ENCODE measurements around the gene FAM234B.
"Not testable (repeated sequence)": the region's sequence is repeated elsewhere in the genome, so short reads cannot be mapped to it uniquely, and the experiment has no call there.

FAM234B gene

DNA sequence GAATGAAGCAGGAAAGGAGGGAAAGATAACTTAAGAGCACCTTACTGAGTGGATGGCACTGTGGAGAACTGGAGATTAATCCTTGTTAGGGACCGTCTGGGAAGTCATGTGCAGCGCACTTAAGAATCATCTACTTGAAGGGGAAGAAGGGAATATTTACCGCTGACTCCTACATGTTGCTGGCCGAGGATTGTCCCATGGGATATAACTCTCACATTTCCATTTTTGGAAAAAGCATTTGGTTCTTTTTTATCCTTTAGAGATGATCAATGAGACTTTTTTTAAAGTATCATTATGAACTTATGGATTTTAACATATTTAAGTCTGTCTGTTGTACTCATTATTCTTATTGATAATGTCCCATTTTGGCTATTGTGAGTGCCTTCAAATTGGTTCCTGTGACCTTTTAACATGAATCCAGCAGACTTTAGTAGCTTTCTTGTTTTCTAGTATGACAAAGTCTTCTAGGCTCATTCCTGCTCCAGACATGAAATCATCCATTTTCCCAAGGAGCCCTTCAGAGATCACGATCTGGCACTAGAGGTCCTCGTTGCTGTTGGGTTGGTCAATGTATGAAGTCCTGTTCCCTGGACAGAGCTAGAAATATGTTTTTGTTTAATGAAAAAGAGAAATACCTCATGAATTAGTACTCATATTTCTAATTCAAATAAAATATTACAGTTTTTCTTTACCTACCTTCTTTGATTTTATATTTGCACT, 20.2 kb upstream of the FAM234B start:
- DNase-seq (ENCODE audit: low spot score), result no peak

DNA sequence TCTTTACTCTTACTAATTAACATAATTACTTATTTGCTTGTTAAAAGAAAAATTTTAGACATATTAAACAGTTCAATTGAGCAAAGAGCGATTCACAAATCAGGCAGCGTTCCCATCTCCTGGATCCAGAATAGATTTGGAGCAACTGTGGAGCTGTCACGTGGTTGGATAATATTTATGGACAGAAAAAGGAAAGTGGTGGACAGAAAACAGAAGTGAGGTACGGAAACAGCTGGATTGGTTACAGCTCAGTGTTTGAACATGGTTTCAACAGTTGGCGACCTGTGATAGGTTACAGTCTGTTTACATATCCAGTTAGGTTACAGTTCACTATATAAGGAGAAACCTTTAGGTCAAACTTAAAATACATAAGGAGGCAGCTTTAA, 19.7 kb upstream of the FAM234B start:
- DNase-seq (ENCODE audit: low spot score), result no peak

GRCh38 chr12:13026286-13026685, 17.9 kb upstream of the FAM234B start:
- DNase-seq (ENCODE audit: low spot score), result no peak

- no peak for DNase-seq (ENCODE audit: low spot score)
These were observed 17.1 kb upstream of the FAM234B start for GRCh38 chr12:13027032-13027431.

DNA sequence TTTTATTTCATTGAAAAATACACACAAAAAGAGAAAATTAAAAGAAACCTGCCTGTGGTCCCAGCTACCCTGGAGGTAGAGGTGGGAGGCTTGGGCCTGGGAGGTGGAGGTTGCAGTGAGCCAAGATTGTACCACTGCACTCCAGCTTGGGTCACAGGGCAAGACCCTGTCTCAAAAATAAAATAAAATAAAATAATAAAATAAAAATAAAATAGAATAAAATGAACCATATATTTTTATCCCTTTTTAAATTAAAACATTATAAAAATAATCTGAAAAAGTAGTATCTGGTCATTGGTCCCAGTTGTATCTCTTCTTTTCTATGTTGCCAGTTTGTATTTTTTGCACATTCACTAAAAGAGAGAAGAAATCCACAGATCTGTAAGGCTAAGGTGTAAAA, 16.7 kb upstream of the FAM234B start:
- no peak for DNase-seq (ENCODE audit: low spot score)

DNA sequence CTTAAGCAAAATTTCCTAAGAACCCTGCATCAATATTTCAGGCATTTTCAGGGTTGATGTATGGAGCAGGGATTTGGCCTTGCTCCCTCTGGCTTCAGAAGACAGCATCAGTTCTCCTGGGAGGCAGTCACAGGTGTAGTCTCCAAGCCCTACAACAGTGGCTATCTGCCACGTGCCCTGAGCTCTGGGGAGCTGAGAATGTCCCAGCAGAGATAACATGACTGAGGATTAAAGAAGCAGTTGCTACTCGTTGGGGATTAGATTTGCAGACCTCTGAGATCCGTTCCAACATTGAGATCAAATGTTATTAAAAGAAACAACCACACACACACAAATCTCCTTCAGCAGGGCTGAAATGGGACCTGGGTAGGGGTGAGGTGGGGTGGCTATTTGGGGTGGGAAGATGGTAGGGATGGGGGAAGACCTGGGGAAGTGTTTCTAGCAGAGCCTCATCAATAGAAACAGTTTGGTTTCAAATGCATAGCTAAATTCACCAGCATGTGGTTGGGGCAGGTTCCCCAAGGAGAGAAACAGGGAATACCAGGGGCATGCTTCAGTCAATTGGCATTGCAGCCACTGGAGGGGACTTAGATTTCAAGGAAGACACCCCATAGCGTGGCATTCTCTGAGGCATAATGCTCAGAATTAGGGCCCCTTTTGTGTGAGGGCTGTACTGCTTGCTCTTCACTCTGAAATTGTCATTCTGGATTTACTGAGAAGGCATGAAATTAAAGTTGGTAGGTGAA, 15.2 kb upstream of the FAM234B start:
- no peak for DNase-seq (ENCODE audit: low spot score)

GRCh38 chr12:13030541-13031291, 13.5 kb upstream of the FAM234B start:
- no peak for DNase-seq (ENCODE audit: low spot score)

DNA sequence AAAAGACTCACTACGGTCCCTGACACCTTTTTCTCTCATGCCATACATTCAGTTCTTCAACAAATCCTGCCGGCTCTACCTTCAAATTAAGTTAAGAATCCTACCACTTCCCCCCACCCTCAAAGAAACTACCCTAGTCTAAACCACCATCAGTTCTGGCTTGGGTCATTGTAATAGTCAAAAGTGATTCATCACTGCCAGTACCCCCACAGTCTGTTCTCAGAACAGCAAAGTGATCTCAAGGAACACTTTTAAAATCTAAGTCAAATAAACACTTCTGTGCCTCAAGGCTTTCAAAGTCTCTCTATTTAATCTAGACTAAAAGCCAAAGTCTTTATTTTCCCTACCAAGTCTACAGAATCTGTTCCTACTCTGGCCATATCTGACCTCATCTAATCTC, 12.0 kb upstream of the FAM234B start:
- no peak for DNase-seq (ENCODE audit: low spot score)

DNA sequence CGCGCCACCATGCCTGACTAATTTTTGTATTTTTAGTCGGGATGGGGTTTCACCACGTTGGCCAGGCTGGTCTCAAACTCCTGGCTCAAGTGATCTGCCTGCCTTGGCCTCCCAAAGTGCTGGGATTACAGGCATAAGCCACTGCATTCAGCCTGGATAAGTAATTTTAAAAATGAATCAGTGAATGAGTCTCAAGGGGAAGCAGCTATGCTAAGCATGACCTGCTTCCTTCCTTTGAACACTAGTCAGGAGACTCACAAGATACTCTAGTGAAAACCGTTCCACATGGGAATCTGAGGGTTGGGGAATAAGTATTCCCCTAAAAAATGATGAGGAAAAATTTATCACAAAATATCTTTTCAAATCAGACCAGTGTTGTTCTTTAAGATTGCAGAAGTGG, 10.7 kb upstream of the FAM234B start:
- no peak for DNase-seq (ENCODE audit: low spot score)

- not testable (repeated sequence) for DNase-seq (ENCODE audit: low spot score)
These were observed 8.8 kb upstream of the FAM234B start for GRCh38 chr12:13035335-13035734.

DNA sequence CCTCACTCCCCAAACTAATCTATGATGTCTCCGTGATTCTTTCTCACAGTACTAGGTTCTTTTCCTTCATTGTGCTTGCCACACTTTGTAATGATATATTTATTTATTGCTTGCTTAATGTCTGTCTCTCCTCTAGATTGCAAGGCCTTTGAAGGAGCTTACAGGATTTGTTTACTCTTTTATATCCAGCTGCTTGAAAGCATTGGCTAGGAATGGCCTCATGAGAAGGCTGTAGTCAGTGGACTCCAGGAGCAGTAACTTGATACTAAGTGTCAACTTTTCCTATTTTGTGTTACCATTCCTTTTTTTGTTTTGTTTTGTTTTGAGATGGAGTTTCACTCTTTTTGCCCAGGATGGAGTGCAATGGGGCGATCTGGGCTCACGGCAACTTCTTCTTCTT, 7.3 kb upstream of the FAM234B start:
- no peak for DNase-seq (ENCODE audit: low spot score)

DNA sequence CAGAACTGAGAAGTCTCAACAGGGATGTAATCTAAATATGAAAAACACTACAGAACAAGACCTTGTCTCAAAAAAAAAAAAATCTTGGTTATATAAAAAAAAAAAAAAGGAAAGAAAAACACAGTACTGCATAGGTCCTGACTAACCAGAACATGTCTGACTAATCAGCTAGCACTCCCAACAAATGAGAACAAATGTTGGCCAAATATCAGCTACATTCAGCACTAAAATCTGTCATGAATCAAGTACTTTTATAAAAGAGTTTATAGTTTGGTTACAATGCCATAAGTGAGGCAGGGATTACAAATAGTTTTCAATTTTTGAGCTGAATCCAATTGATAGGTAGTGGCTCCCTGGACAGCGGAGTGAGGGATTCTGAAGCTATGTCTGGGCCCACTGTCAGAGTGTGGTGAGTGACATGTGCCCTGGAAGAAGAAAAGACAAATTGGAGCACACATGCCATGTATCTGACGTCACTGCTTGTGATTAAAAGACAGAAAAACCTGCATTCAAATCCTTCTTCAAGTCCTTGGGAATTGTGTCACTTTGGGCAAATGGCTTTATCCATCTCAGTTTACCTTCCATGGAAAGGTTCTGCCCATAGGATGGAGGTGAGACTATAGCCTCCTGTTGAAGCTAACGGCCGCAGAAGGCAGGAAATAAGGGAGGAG, 5.6 kb upstream of the FAM234B start:
- DNase-seq (ENCODE audit: low spot score), result no peak

DNA sequence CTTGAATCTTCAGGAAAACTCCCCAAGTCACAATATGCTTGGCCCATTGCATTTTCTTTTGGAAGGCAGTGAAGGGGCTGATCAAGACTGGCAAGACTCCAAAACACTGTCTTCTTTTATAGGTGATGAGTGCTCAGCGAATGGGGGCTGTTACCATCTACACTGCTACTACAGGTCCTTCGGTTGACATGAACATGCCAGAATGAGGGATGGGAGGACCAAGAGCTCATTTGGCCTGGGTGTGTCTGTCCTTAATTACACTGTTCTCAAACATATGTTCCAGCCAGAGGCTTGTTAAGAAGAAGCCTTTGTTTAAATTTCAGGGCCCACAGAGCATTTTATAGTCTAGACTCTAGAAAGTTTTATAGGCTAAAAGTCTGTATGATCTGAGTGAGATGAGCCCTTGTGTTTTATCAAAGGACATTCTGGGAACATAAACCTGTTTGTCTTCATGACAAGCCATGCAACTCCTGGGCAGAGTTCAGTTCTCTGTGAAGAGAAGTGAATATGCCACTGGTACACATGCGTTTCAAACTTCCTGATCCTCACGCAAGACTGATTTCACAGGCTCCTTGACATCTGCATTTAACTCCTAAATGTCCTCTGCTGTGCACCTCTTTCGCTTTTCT, 4.7 kb upstream of the FAM234B start:
- DNase-seq (ENCODE audit: low spot score), result no peak

- DNase-seq (ENCODE audit: low spot score), result no peak
These were observed 3.0 kb upstream of the FAM234B start for GRCh38 chr12:13041224-13041623.

GRCh38 chr12:13042666-13043230, 1.4 kb upstream of the FAM234B start:
- no peak for DNase-seq (ENCODE audit: low spot score)

- DNase-seq (ENCODE audit: low spot score), result no peak
These were observed 722 bp downstream of the FAM234B start for GRCh38 chr12:13044906-13045299.

GRCh38 chr12:13045816-13046215, 1.6 kb downstream of the FAM234B start:
- DNase-seq (ENCODE audit: low spot score), result no peak

- no peak for DNase-seq (ENCODE audit: low spot score)
These were observed 2.8 kb downstream of the FAM234B start for GRCh38 chr12:13046964-13047363.

DNA sequence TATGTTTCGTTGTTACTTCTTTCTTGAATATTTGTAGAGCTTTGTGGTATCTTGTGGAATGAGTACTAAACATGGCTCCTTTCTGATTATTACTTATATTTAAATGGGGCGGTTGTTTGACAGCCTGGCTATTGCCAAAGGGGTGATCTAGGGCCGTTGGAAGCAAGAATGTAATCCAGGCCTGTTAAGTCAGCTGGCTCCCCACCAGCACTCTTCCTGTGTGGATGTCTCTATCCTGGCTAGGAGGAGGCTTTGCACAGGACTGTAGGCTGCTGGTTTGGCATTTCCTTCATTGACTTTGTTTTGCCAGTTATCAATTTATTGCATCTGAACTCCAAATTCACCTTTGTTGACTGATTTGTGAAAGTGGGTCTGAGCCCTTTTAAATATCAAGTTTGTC, 5.6 kb downstream of the FAM234B start:
- no peak for DNase-seq (ENCODE audit: low spot score)

DNA sequence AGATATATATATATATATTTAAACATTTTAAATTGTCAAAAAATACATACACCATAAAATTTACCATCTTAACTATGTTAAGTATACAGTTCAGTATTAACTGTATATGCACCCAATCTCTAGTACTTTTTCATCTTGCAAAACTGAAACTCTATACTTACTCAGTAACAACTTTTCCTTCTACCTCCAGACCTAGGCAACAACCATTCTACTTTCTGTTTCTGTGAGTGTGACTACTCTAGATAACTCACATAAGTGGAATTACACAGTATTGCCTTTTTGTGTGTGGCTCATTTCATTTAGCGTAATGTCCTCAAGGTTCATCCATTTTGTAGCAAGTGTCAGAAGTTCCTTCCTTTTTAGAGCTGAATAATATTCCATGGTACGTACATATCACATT, 8.2 kb downstream of the FAM234B start:
- DNase-seq (ENCODE audit: low spot score), result no peak

DNA sequence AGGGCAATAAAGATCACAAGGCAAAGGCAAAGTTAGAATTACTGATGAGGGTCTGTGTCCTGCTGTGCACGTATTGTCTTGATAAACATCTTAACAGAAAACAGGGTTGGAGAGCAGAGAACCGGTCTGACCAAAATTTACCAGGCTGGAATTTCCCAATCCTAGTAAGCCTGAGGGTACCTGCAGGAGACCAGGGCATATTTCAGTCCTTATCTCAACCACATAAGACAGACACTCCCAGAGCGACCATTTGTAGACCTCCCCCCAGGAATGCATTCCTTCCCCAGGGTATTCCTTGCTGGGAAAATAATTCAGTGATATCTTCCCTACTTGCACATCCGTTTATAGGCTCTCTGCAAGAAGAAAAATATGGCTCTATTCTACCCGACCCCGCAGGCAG, 9.4 kb downstream of the FAM234B start:
- DNase-seq (ENCODE audit: low spot score), result not testable (repeated sequence)

- DNase-seq (ENCODE audit: low spot score), result no peak
These were observed 16.4 kb downstream of the FAM234B start for GRCh38 chr12:13060581-13060980.

Measured in HuH-7 (cell line).